Right lobe of liver (tissue), 4 donors: ENCODE data around the gene KCNJ16.

Experiments
- POLR2A ChIP-seq: fragments of 450-650 bp; IDR thresholded peaks from one replicate; pipeline ENCODE4 v1.6.1; 2017; ENCODE audit warnings: antibody characterized with exemption, mild to moderate bottlenecking
- TF ChIP-seq, protein P1 (sequence below), 4 donors: fragments of 200-600 bp in 3 of 4; fragments of 450-650 bp in 1 of 4; IDR thresholded peaks; one replicate each; pipeline versions ENCODE4 v1.5.1 to v1.8.0; 2016 to 2022; ENCODE audit warnings: antibody characterized with exemption in 4 of 4, mild to moderate bottlenecking in 2 of 4
- donor health status: DM: no; HTN: no; CAD: no.
- donor health status: DM: no; HTN: no; CAD: no.
- donor health status: DM: no; HTN: yes; CAD: no.

DNA sequence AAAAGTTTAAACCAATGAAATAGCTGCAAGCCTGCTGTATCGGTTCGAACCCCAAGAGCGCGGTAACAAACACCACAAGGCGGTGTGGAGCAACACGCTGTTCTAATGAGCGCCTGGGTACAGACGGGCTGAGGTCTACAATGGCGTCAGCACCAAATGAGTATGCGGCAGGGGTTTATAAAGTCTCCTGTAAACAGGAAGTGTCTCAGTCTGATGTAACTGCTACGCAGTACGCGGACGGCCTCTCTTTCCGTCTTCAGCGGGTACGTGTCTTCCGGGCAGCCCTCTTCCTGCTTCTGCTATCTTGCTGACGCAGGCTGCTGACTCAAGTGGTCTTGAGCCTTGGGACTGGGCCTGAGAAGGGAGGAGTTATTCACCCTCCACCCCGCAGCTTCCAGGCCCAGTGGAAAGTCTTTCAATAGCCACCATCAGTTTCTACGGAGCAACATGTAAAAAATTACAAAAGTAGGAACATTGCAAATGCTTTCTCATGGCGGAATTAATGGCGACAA, 53.8 kb downstream of the KCNJ16 start:
- TF ChIP-seq, protein P1, sequence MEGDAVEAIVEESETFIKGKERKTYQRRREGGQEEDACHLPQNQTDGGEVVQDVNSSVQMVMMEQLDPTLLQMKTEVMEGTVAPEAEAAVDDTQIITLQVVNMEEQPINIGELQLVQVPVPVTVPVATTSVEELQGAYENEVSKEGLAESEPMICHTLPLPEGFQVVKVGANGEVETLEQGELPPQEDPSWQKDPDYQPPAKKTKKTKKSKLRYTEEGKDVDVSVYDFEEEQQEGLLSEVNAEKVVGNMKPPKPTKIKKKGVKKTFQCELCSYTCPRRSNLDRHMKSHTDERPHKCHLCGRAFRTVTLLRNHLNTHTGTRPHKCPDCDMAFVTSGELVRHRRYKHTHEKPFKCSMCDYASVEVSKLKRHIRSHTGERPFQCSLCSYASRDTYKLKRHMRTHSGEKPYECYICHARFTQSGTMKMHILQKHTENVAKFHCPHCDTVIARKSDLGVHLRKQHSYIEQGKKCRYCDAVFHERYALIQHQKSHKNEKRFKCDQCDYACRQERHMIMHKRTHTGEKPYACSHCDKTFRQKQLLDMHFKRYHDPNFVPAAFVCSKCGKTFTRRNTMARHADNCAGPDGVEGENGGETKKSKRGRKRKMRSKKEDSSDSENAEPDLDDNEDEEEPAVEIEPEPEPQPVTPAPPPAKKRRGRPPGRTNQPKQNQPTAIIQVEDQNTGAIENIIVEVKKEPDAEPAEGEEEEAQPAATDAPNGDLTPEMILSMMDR (IDR thresholded peaks at IDR 0.05) = no peak
- TF ChIP-seq POLR2A = no peak
